Suprapubic skin (tissue), 4 donors: ENCODE data around the gene EXTL2.

Source experiments
- EP300 ChIP-seq: sonication (generic); formaldehyde crosslinking; IDR thresholded peaks from one replicate; pipeline ENCODE4 v1.6.1; 2017; ENCODE audit warnings: antibody characterized with exemption
- POLR2A ChIP-seq, 2 donors: fragments of 450-650 bp; IDR thresholded peaks; one replicate each; pipeline ENCODE4 v1.6.1; 2017; ENCODE audit warnings: antibody characterized with exemption in 2 of 2, mild to moderate bottlenecking in 2 of 2, moderate library complexity in 2 of 2
- POLR2AphosphoS5 ChIP-seq, 3 donors: sonication (generic); formaldehyde crosslinking; IDR thresholded peaks; one replicate each; pipeline ENCODE4 v1.6.1; 2017; ENCODE audit warnings: antibody characterized with exemption in 3 of 3
- TF ChIP-seq, protein P1 (sequence below), 2 donors: fragments of 200-600 bp in 1 of 2; fragments of 450-650 bp in 1 of 2; sonication (generic) in 1 of 2; IDR thresholded peaks; one replicate each; pipeline ENCODE4 v1.5.1; 2016 to 2019; ENCODE audit warnings: antibody characterized with exemption in 2 of 2, mild to moderate bottlenecking in 1 of 2, moderate library complexity in 1 of 2

GRCh38 chr1:100926240-100926639 lies 31.6 kb upstream of the EXTL2 start:
- TF ChIP-seq, protein P1, sequence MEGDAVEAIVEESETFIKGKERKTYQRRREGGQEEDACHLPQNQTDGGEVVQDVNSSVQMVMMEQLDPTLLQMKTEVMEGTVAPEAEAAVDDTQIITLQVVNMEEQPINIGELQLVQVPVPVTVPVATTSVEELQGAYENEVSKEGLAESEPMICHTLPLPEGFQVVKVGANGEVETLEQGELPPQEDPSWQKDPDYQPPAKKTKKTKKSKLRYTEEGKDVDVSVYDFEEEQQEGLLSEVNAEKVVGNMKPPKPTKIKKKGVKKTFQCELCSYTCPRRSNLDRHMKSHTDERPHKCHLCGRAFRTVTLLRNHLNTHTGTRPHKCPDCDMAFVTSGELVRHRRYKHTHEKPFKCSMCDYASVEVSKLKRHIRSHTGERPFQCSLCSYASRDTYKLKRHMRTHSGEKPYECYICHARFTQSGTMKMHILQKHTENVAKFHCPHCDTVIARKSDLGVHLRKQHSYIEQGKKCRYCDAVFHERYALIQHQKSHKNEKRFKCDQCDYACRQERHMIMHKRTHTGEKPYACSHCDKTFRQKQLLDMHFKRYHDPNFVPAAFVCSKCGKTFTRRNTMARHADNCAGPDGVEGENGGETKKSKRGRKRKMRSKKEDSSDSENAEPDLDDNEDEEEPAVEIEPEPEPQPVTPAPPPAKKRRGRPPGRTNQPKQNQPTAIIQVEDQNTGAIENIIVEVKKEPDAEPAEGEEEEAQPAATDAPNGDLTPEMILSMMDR (IDR thresholded peaks at IDR 0.05) = no peak
- TF ChIP-seq EP300 (no peak), POLR2AphosphoS5 (IDR thresholded peaks at IDR 0.05) (no peak), POLR2A (IDR thresholded peaks at IDR 0.05) (no peak)
